GM18517 (cell line): Measurements from ENCODE around the gene ROGDI.
A peak's percentile ranks its signal among the peaks of the same experiment; 100 is the strongest.

Source experiments
- ATAC-seq: cut with Tn5 transposase; IDR thresholded peaks from one replicate; pipeline ENCODE4 v1.9.1; 2021; ENCODE audit warnings: mild to moderate bottlenecking, moderate library complexity; ENCODE audit not compliant: unreplicated experiment

ROGDI gene

GRCh38 chr16:4801962-4802658 is at the start of gene ROGDI:
Gene ROGDI, minus strand, starts transcription at chr16:4802633. Its CDS starts 62 bp downstream, at chr16:4802571.
- peak; percentile 40 for ATAC-seq

GRCh38 chr16:4850211-4850610 is 47.8 kb upstream of the ROGDI start:
- ATAC-seq = no peak

GRCh38 chr16:4847774-4848587 is 45.5 kb upstream of the ROGDI start:
- peak; percentile 22 for ATAC-seq

- peak; percentile 82 for ATAC-seq
Observed at GRCh38 chr16:4846901-4847773, 44.7 kb upstream of the ROGDI start, which contains the start of the genes GLYR1 and UBN1. Gene GLYR1, minus strand, starts transcription at chr16:4847288. Its CDS starts 23 bp downstream, at chr16:4847265. Gene UBN1, plus strand, starts transcription at chr16:4847481. Its CDS starts 5,437 bp downstream, at chr16:4852918.

GRCh38 chr16:4846503-4846900 is 44.1 kb upstream of the ROGDI start:
- peak; percentile 11 for ATAC-seq

- no peak for ATAC-seq
Observed at GRCh38 chr16:4840984-4841383, 38.6 kb upstream of the ROGDI start.

GRCh38 chr16:4839942-4840341 is 37.5 kb upstream of the ROGDI start:
- ATAC-seq = no peak

- no peak for ATAC-seq
Observed at GRCh38 chr16:4837733-4838501, 35.5 kb upstream of the ROGDI start.

- ATAC-seq = no peak
Observed at GRCh38 chr16:4836727-4837126, 34.3 kb upstream of the ROGDI start.

GRCh38 chr16:4833584-4833983 is 31.2 kb upstream of the ROGDI start:
- no peak for ATAC-seq

GRCh38 chr16:4832698-4833343 is 30.4 kb upstream of the ROGDI start:
- no peak for ATAC-seq

GRCh38 chr16:4831616-4832015 is 29.2 kb upstream of the ROGDI start:
- ATAC-seq = no peak

GRCh38 chr16:4830408-4830807 is 28.0 kb upstream of the ROGDI start:
- no peak for ATAC-seq

- no peak for ATAC-seq
Observed at GRCh38 chr16:4828567-4829321, 26.3 kb upstream of the ROGDI start.

GRCh38 chr16:4826980-4827379 is 24.5 kb upstream of the ROGDI start:
- no peak for ATAC-seq

GRCh38 chr16:4826526-4826925 is 24.1 kb upstream of the ROGDI start:
- no peak for ATAC-seq

GRCh38 chr16:4825196-4825595 is 22.8 kb upstream of the ROGDI start:
- ATAC-seq = no peak

- ATAC-seq = no peak
Observed at GRCh38 chr16:4820652-4821051, 18.2 kb upstream of the ROGDI start.

GRCh38 chr16:4814542-4815173 is 12.2 kb upstream of the ROGDI start:
- ATAC-seq = no peak
